GM10248 (cell line): ENCODE results near the gene LRRTM4.
"Not testable (repeated sequence)": the region's sequence is repeated elsewhere in the genome, so short reads cannot be mapped to it uniquely, and the experiment has no call there.

Experiments
- CTCF ChIA-PET: fragments of 300-600 bp; sonication (Branson Sonifier 250); formaldehyde crosslinking; extraction: SDS; loops from one replicate; lab custom pipeline; 2021; ENCODE audit warnings: antibody characterized with exemption; lab: Yijun Ruan, JAX
- POLR2A ChIA-PET: fragments of 350-650 bp; sonication (Branson Sonifier 250); formaldehyde crosslinking; extraction: SDS; loops from one replicate; lab custom pipeline; 2020; ENCODE audit warnings: antibody characterized with exemption; lab: Yijun Ruan, JAX
- DNase-seq: peaks from one replicate; pipeline ENCODE4 v3.0.0; 2012; ENCODE audit errors: extremely low spot score
- TF ChIP-seq, protein P1 (sequence below): IDR thresholded peaks from 2 replicates; pipeline ENCODE4 v1.5.1; 2012; ENCODE audit warnings: mild to moderate bottlenecking, low read depth; ENCODE audit errors: extremely low read depth, missing control alignments, control extremely low read depth

The LRRTM4 gene

DNA sequence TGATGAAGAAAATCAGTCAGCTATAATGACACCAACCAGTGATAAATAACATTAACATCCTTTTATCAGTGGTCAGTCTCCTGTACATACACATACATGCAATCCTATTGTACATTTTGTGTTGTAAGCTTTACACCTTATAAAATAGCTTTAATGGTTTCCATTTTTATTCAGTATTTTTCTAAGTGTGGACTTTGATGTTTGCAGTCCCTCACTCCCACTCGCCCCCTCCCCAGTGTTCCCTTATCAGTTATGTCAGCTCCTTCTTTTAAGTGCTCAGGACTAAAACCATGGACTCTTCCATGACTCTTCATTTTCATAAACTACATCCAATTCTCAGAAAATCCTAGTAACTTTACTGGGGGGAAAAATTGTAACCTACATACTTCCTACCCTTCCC is 713.0 kb downstream of the LRRTM4 start:
- DNase-seq = no peak
- POLR2A ChIA-PET = no interaction called here
- CTCF ChIA-PET = interaction anchor here (1.3 to 1.8 kb wide), 2 partner anchors 20 to 43 kb away, joined by 3 to 5 read pairs; no protein-coding TSS in a partner anchor
- TF ChIP-seq, protein P1, sequence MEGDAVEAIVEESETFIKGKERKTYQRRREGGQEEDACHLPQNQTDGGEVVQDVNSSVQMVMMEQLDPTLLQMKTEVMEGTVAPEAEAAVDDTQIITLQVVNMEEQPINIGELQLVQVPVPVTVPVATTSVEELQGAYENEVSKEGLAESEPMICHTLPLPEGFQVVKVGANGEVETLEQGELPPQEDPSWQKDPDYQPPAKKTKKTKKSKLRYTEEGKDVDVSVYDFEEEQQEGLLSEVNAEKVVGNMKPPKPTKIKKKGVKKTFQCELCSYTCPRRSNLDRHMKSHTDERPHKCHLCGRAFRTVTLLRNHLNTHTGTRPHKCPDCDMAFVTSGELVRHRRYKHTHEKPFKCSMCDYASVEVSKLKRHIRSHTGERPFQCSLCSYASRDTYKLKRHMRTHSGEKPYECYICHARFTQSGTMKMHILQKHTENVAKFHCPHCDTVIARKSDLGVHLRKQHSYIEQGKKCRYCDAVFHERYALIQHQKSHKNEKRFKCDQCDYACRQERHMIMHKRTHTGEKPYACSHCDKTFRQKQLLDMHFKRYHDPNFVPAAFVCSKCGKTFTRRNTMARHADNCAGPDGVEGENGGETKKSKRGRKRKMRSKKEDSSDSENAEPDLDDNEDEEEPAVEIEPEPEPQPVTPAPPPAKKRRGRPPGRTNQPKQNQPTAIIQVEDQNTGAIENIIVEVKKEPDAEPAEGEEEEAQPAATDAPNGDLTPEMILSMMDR = no peak

DNA sequence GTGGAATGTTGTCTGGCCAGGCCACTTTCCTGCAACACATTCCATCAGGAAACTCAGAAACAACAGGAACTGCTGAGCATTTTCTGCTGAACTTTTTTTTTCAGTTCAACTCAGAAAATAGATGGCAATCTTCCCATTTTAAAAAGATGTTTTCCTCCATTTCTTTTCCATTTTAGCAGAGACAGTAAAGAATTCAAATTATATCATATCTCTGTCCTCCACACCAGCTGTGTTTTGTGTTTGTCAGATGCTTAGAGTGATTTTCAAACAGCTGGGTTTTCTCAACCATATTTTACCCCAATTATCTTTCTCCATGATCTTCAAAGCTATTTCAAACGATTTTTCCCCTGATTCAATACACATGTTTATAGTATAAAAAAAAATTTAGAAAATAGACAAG is 713.4 kb downstream of the LRRTM4 start:
- DNase-seq = no peak
- POLR2A ChIA-PET = no interaction called here
- TF ChIP-seq, protein P1 = no peak
- CTCF ChIA-PET = interaction anchor here (1.3 to 1.8 kb wide), 2 partner anchors 20 to 43 kb away, joined by 3 to 5 read pairs; no protein-coding TSS in a partner anchor

DNA sequence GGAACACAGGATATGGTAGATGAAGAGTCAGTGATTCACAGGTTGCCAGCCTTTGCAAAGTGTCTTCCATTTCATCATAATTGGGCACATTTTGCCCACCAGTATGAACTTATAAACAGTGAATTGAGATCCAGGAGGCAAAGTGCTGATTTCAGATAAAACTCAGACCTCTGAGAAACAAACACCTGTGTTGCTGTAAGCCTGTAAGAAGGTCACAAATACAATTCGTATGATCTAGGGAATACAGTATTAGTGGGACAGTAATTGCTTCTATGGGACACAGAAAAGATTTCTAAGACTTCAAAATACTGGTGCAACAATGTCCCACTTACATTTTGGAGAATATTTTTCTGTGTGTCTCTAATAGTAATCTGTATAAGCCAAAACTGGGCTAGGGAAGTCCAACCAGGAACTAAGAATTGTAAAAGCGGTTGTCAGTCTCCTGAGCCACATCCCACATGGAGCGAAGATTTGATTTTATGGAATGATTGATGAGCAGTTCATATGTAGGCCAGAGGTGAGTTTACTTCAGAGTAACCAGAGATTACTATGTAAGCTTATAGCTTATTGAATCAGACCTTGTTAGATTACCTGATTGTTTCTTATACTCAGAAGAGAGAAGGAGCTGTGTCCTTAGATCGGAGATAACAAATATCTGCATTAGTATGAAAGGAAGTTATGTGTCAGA is 728.4 kb downstream of the LRRTM4 start:
- TF ChIP-seq, protein P1 = no peak
- POLR2A ChIA-PET = no interaction called here
- CTCF ChIA-PET = no interaction called here
- DNase-seq = no peak

DNA sequence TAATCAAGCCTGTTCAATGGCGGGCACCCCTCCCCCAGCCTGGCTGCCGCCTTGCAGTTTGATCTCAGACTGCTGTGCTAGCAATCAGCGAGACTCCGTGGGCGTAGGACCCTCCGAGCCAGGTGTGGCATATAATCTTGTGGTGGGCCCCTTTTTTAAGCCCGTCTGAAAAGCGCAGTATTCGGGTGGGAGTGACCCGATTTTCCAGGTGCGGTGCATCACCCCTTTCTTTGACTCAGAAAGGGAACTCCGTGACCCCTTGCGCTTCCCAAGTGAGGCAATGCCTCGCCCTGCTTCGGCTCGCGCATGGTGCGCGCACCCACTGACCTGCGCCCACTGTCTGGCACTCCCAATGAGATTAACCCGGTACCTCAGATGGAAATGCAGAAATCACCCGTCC is 740.9 kb downstream of the LRRTM4 start:
- POLR2A ChIA-PET, DNase-seq, CTCF ChIA-PET: not testable (repeated sequence)

DNA sequence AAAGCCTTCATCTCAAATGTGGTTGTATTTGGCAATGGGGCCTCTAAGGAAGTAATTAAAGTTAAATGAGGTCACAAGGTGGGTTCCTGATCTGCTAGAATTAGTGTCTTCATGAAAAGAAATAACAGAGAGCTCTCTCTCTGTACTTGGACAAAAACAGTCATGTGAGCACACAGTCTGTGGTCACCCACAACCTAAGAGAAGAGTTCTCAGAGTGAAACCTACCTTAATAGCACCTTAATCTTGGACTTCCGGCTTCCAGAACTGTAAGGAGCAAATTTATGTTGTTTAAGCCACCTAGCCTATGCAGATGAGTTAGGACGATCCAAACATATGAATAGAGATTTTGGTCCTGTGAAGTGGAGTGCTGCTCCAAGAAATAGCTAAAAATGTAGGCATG is 758.9 kb downstream of the LRRTM4 start:
- POLR2A ChIA-PET = no interaction called here
- CTCF ChIA-PET = no interaction called here

DNA sequence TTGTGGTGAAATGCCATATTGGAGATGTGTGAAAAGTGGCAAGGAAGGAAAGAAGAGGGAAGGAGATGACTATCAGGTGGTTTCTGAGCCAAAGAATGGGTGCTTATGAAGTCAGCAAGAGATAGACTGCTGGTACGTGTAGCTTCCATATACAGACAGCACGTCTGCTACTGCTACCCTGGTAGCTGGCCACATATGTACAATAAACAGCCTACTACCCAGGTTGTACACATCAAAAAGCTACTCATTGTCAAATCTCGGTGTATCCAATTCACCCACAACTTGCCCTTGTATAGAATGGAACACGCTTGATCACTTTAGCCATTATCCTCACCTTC is 761.8 kb downstream of the LRRTM4 start:
- DNase-seq = no peak
- CTCF ChIA-PET = interaction anchor here (1.0 kb wide), 1 partner anchor 9 kb away, joined by 3 read pairs; no protein-coding TSS in a partner anchor
- TF ChIP-seq, protein P1 = no peak
- POLR2A ChIA-PET = no interaction called here

More for the DNA sequence above, 758.9 kb downstream of the LRRTM4 start:
- no peak for DNase-seq
- TF ChIP-seq, protein P1 = no peak

DNA sequence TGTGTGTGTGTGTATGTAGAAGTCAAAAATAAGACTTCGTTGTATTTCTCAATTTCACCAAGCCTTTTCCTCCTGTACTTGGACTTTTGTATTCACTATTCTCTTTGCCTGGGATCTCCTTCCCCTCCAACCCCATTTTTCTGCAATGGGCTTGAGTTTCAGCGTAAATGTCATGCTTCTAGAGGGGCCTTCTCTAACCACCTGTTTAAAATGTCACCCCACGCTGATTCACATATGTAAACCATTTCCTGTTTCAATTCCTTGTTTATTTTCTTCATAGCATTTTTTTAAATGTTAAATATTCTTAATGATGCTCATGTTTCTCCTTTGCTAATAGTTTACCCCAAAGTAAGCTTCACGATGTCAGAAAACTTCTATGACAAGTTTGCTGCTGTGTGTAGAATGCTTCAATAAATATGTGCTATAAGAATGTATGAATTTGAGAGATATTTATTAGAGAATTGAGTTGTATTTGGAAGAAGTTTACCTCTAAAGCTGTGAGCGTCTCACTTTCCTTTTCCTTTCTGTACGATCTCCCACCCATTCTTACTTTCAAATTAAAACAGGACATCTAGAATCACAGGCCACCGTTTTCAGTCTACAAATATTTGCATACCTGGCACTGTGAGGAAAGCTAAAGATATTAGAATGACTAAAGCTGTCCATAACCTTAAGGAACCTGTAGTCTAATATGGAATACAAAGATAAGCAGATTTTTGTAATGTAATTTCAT is 762.4 kb downstream of the LRRTM4 start:
- CTCF ChIA-PET = interaction anchor here (1.0 kb wide), 1 partner anchor 8 kb away, joined by 3 read pairs; no protein-coding TSS in a partner anchor
- POLR2A ChIA-PET = no interaction called here
- no peak for DNase-seq
- TF ChIP-seq, protein P1 = no peak
